Breast epithelium (tissue), 4 donors: ENCODE results near the gene ARHGAP15. TPM values are rescaled to one million over a fixed set of nuclear protein-coding genes. Genes with fewer than 3 reads are reported as not detected.

Experiments used
- DNase-seq, 2 donors: peaks; one replicate each; pipeline ENCODE4 v3.0.0-alpha.2; 2019; ENCODE audit warnings: low spot score in 2 of 2
- H3K27ac ChIP-seq, 2 donors: fragments of 200-600 bp; sonication (generic) in 1 of 2; one replicate each; pipeline ENCODE4 v1.5.1; 2016 to 2019; ENCODE audit warnings: mild to moderate bottlenecking in 1 of 2
- H3K27me3 ChIP-seq, 2 donors: fragments of 200-600 bp; sonication (generic) in 1 of 2; one replicate each; pipeline versions ENCODE4 v1.5.1 to v1.6.0; 2017 to 2019; ENCODE audit warnings: control low read depth in 1 of 2, mild to moderate bottlenecking in 1 of 2
- H3K36me3 ChIP-seq: fragments of 200-600 bp; one replicate; pipeline ENCODE4 v1.5.1; 2019
- H3K4me1 ChIP-seq, 2 donors: fragments of 200-600 bp; sonication (generic); one replicate each; pipeline ENCODE4 v1.5.1; 2016 to 2019; ENCODE audit warnings: control low read depth in 1 of 2
- H3K4me3 ChIP-seq, 3 donors: fragments of 200-600 bp; sonication (generic); 1 replicate in 2 of 3; 2 replicates in 1 of 3; pipeline ENCODE4 v1.5.1; 2016 to 2019; ENCODE audit warnings: mild to moderate bottlenecking in 3 of 3, moderate library complexity in 2 of 3
- H3K9me3 ChIP-seq, 2 donors: fragments of 200-600 bp; sonication (generic) in 1 of 2; one replicate each; pipeline ENCODE4 v1.5.1; 2016 to 2019; ENCODE audit warnings: control low read depth in 1 of 2
- POLR2A ChIP-seq: fragments of 450-650 bp; IDR thresholded peaks from one replicate; pipeline ENCODE4 v1.6.1; 2016; ENCODE audit warnings: antibody characterized with exemption, mild to moderate bottlenecking, moderate library complexity
- POLR2AphosphoS5 ChIP-seq, 3 donors: sonication (generic); formaldehyde crosslinking; IDR thresholded peaks; one replicate each; pipeline ENCODE4 v1.6.1; 2017; ENCODE audit warnings: antibody characterized with exemption in 3 of 3
- intact Hi-C: fragments of 100-400 bp; cut with DNase I; formaldehyde crosslinking; loops from one replicate; pipeline ENCODE4 v1.15.1; 2023; ENCODE audit warnings: low total_unique reads
- total RNA-seq, 3 donors: library from RNA; depleted of rRNA; stranded (reverse); fragments of >200 nt; gene quantifications; one replicate each; pipeline ENCODE4 v1.1.0, GENCODE V29; 2016
- TF ChIP-seq, protein P1 (sequence below), 3 donors: fragments of 450-650 bp; IDR thresholded peaks; one replicate each; pipeline ENCODE4 v1.5.1; 2016 to 2017; ENCODE audit warnings: antibody characterized with exemption in 3 of 3, mild to moderate bottlenecking in 3 of 3, moderate library complexity in 3 of 3

The ARHGAP15 gene
- total RNA-seq, 3 donors from 2014 or later, result 8.9 to 13.4 (median 10.7) TPM

DNA sequence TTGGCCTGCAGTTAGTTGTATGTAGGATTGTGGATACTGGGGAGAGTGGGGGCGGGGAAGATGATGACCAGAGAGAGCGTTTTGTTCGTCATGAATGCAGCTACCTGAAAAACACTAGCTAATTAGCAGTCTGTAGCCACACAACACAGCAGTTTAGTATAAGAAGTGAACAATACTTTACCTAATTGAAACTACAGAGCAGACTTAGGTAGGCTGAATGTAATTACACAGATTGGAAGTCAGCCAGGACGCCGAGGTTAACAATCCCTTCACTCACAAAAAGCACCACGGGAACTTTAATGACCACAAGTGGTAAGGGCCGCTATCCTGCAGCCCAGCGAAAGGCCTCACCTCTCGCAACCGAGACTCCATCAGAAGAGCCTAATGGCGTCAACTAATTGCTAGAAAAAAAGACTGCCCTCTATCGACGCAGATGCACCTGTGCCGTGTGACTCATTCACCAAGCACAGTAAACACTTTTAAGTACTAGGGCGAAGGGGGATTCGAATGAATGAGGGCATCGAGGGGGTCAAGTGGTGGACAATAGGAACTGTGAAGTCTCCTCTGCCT is 591.0 kb downstream of the ARHGAP15 start:
- Histone ChIP-seq H3K4me1 (no peaks in the 10 kb centered on the region), H3K27ac (no peak overlapping the region), H3K36me3 (no peaks in the 10 kb centered on the region), H3K9me3 (no peaks in the 10 kb centered on the region), H3K4me3 (no peak overlapping the region), H3K27me3 (no peaks in the 10 kb centered on the region)
- intact Hi-C loops, result no loop called here
- DNase-seq, result no peak
- TF ChIP-seq, protein P1, sequence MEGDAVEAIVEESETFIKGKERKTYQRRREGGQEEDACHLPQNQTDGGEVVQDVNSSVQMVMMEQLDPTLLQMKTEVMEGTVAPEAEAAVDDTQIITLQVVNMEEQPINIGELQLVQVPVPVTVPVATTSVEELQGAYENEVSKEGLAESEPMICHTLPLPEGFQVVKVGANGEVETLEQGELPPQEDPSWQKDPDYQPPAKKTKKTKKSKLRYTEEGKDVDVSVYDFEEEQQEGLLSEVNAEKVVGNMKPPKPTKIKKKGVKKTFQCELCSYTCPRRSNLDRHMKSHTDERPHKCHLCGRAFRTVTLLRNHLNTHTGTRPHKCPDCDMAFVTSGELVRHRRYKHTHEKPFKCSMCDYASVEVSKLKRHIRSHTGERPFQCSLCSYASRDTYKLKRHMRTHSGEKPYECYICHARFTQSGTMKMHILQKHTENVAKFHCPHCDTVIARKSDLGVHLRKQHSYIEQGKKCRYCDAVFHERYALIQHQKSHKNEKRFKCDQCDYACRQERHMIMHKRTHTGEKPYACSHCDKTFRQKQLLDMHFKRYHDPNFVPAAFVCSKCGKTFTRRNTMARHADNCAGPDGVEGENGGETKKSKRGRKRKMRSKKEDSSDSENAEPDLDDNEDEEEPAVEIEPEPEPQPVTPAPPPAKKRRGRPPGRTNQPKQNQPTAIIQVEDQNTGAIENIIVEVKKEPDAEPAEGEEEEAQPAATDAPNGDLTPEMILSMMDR (IDR thresholded peaks at IDR 0.05), result no peak
- no peak for TF ChIP-seq POLR2A
- TF ChIP-seq POLR2AphosphoS5 (IDR thresholded peaks at IDR 0.05), result no peak

DNA sequence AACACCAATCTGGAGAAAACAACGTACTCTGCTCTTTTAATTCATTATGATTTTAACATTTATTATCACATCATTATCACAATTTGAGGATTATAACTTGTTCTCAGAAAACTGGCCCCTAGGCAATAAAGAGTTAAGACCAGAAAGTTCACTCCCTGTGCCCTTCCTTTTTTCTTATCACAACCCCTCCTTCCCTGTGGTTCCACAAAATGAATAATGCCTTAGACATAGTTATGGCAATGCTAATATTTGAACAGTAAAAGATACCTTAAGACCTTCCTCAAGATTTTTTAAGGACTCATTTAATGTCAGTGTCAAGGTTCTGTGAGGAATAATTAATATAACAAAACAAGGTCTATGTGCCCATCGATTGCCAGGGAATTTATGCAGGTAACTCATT is 596.2 kb downstream of the ARHGAP15 start:
- intact Hi-C loops, result no loop called here
- Histone ChIP-seq H3K9me3 (no peaks in the 10 kb centered on the region), H3K4me1 (no peaks in the 10 kb centered on the region), H3K36me3 (no peaks in the 10 kb centered on the region), H3K27me3 (no peaks in the 10 kb centered on the region), H3K4me3 (no peak overlapping the region), H3K27ac (no peak overlapping the region)
- DNase-seq, result no peak
- TF ChIP-seq POLR2A (no peak), POLR2AphosphoS5 (IDR thresholded peaks at IDR 0.05) (no peak)
- TF ChIP-seq, protein P1 (IDR thresholded peaks at IDR 0.05), result no peak

DNA sequence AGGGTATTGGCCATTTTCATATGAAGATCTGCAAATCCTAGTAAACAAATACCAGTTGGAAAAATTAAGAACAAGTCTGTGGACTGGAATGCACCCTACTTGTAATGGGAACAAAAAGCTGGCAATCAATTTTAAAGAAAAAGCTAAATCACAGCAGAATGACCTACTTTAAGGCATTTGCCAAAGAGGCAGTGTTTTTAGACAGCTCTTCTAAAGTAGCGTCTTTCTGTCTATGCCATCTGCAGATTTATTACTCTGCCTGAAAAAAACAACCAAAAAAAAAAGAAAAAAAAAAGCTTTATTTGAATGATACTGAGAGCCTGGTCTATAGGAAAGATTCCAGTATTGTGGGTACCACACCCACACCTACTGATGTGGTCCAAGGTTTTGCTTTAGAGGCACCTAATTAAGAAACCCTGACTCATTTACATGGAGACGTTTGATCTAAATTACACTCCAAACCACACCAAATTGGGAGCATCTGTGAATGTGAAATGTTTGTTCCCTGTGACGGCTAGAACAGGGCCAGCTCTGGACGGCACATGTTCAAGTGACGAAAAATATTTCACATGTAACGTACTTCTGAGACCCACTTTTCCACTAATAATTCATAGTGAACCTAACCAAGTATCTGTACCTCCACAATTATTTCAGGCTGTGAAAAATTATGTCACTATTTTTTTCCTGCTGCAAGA is 597.1 kb downstream of the ARHGAP15 start:
- no peak overlapping the region for H3K27ac ChIP-seq

DNA sequence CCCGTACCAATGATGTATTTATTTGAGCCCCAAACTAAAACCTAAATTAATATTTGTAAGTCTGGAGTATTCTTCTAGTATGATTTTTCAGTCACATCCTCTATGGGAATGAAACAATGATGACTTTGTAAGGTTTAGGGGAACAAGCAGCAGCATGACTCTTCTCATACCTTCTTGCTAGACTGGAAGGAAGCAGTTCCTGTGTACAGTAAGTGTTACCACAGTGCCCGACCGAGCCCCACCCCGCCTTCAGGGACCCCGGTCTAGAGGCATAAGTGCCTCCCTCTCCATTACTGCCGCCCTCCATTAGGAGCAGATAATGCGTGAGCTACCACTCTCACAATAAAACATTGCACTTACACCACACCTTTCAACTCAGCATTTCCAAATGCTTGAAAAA is 599.3 kb downstream of the ARHGAP15 start:
- intact Hi-C loops, result no loop called here
- H3K27ac ChIP-seq, result no peak overlapping the region
- TF ChIP-seq, protein P1 (IDR thresholded peaks at IDR 0.05), result no peak
- TF ChIP-seq POLR2AphosphoS5 (IDR thresholded peaks at IDR 0.05), result no peak
- H3K4me3 ChIP-seq, result no peak overlapping the region
- H3K9me3 ChIP-seq, result no peaks in the 10 kb centered on the region
- no peaks in the 10 kb centered on the region for H3K27me3 ChIP-seq
- no peaks in the 10 kb centered on the region for H3K4me1 ChIP-seq
- no peak for DNase-seq
- H3K36me3 ChIP-seq, result no peaks in the 10 kb centered on the region

More for the DNA sequence above, 597.1 kb downstream of the ARHGAP15 start:
- no peak for DNase-seq
- no peaks in the 10 kb centered on the region for H3K27me3 ChIP-seq
- H3K36me3 ChIP-seq, result no peaks in the 10 kb centered on the region
- TF ChIP-seq POLR2A (no peak), POLR2AphosphoS5 (IDR thresholded peaks at IDR 0.05) (no peak)
- TF ChIP-seq, protein P1 (IDR thresholded peaks at IDR 0.05), result no peak
- H3K9me3 ChIP-seq, result no peaks in the 10 kb centered on the region
- intact Hi-C loops, result no loop called here
- H3K4me3 ChIP-seq, result no peak overlapping the region
- no peaks in the 10 kb centered on the region for H3K4me1 ChIP-seq

DNA sequence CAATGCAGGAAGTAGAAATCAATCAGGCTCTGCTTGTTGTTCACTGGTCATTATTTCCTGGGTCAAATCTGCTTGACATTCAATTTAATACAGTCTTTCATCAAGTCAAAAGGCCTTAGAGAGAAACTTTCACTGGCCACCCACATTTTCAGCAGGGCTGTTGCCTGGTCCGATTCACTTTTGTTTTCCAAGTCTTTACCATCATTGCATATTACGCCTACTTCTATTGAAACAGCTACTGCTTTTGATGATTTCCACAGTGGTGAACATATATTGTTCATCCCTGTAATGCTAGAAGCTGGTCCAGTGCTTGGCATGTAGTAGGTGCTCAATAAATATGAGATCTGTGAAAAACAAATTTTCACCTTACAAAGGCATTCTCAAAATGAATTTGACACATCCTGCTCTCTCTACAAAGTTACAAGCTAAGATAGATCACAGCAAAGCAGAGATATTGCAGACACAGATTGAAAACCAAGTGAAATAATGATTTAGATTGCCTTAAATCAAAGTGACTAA is 600.1 kb downstream of the ARHGAP15 start:
- Histone ChIP-seq H3K27me3 (no peaks in the 10 kb centered on the region), H3K4me3 (no peak overlapping the region), H3K9me3 (no peaks in the 10 kb centered on the region), H3K36me3 (no peaks in the 10 kb centered on the region), H3K4me1 (no peaks in the 10 kb centered on the region), H3K27ac (no peak overlapping the region)
- intact Hi-C loops, result no loop called here
- no peak for DNase-seq
- TF ChIP-seq POLR2AphosphoS5 (IDR thresholded peaks at IDR 0.05) (no peak), POLR2A (no peak)
- TF ChIP-seq, protein P1 (IDR thresholded peaks at IDR 0.05), result no peak
